ENCODE measurements around the gene HS6ST3.

The HS6ST3 gene

GRCh38 chr13:96636001-96636709 lies 546.2 kb downstream of the HS6ST3 start:
- DNase-seq (ENCODE audit: low read depth, low spot score): no peak
- H3K36me3 ChIP-seq (ENCODE audit: insufficient read depth, low read length): no peaks in the 10 kb centered on the region
- TF ChIP-seq EZH2 (IDR thresholded peaks at IDR 0.05) (no peak), POLR2AphosphoS5 (IDR thresholded peaks at IDR 0.05; ENCODE audit: borderline replicate concordance, low read depth, low read length) (no peak), FOXP2 (optimal IDR thresholded peaks at IDR 0.05; ENCODE audit: control extremely low read depth, extremely low read length, insufficient read depth) (no peak)
- no peaks in the 10 kb centered on the region for H3K9me3 ChIP-seq (ENCODE audit: low read depth, low read length)
- no peak overlapping the region for H3K9ac ChIP-seq (ENCODE audit: insufficient read length)
- H3K27ac ChIP-seq: no peak overlapping the region
- H3K4me3 ChIP-seq: no peak overlapping the region

DNA sequence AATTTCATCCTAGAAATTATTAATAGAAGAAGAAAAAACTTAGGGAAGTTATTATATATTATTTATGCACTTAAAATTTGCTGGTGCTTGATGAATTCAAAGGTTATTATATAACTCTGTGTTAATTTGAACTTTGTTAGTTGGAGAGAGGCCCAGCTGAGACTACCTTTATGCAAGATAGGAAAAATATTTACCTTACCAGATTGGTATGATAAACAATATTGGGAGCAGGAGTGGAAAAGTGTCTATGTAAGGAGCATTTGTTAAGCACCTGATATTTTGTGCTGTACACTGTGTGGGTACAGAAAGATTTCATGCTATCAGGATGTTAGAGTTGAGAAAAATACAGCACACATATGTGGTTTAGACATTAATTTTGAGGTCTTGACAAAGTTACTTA lies 547.1 kb downstream of the HS6ST3 start:
- no peak for DNase-seq (ENCODE audit: low read depth, low spot score)
- H3K36me3 ChIP-seq (ENCODE audit: insufficient read depth, low read length): no peaks in the 10 kb centered on the region
- no peaks in the 10 kb centered on the region; the same call in 1 of the 2 replicates for H3K9me3 ChIP-seq (ENCODE audit: low read depth, low read length)
- H3K9ac ChIP-seq (ENCODE audit: insufficient read length): no peak overlapping the region
- TF ChIP-seq FOXP2 (optimal IDR thresholded peaks at IDR 0.05; ENCODE audit: control extremely low read depth, extremely low read length, insufficient read depth): no peak
- no peak for TF ChIP-seq EZH2 (IDR thresholded peaks at IDR 0.05)
- TF ChIP-seq POLR2AphosphoS5 (IDR thresholded peaks at IDR 0.05; ENCODE audit: borderline replicate concordance, low read depth, low read length): no peak
- no peak overlapping the region for H3K27ac ChIP-seq
- no peak overlapping the region for H3K4me3 ChIP-seq

DNA sequence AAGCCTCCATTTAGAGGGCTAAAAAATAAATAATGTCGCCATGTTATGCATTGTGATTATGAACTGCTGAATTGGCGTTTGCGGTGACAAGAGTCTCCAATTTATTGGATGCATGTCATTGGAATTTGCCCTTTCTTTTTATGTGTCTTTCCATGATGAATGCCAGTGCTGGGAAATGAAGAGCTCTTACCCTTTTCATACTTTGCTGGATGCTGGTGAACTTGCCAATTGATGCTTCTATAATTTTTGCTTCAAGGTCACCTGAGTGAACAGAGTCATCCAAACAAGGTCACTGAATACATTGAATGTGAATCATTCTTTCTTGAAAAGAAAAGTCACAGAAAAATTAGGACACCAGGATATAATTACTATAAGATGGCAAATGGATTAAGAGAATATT lies 556.2 kb downstream of the HS6ST3 start:
- TF ChIP-seq POLR2AphosphoS5 (IDR thresholded peaks at IDR 0.05; ENCODE audit: borderline replicate concordance, low read depth, low read length): no peak
- TF ChIP-seq FOXP2 (optimal IDR thresholded peaks at IDR 0.05; ENCODE audit: control extremely low read depth, extremely low read length, insufficient read depth): no peak
- no peak for TF ChIP-seq EZH2 (IDR thresholded peaks at IDR 0.05)
- Histone ChIP-seq H3K36me3 (ENCODE audit: insufficient read depth, low read length) (no peaks in the 10 kb centered on the region), H3K9ac (ENCODE audit: insufficient read length) (no peak overlapping the region), H3K4me3 (no peak overlapping the region), H3K9me3 (ENCODE audit: low read depth, low read length) (no peaks in the 10 kb centered on the region; the same call in 1 of the 2 replicates), H3K27ac (no peak overlapping the region)
- no peak for DNase-seq (ENCODE audit: low read depth, low spot score)

- TF ChIP-seq POLR2AphosphoS5 (IDR thresholded peaks at IDR 0.05; ENCODE audit: borderline replicate concordance, low read depth, low read length) (no peak), FOXP2 (optimal IDR thresholded peaks at IDR 0.05; ENCODE audit: control extremely low read depth, extremely low read length, insufficient read depth) (no peak), EZH2 (IDR thresholded peaks at IDR 0.05) (no peak)
- no peak overlapping the region for H3K27ac ChIP-seq
- no peak overlapping the region for H3K9ac ChIP-seq (ENCODE audit: insufficient read length)
- no peak for DNase-seq (ENCODE audit: low read depth, low spot score)
- H3K4me3 ChIP-seq: no peak overlapping the region
- no peaks in the 10 kb centered on the region for H3K36me3 ChIP-seq (ENCODE audit: insufficient read depth, low read length)
- no peaks in the 10 kb centered on the region; the same call in 1 of the 2 replicates for H3K9me3 ChIP-seq (ENCODE audit: low read depth, low read length)
These were observed 556.8 kb downstream of the HS6ST3 start for GRCh38 chr13:96646515-96647211.

GRCh38 chr13:96650301-96650886 lies 560.5 kb downstream of the HS6ST3 start:
- H3K9ac ChIP-seq (ENCODE audit: insufficient read length): no peak overlapping the region
- H3K4me3 ChIP-seq: no peak overlapping the region
- no peak overlapping the region for H3K27ac ChIP-seq
- TF ChIP-seq EZH2 (IDR thresholded peaks at IDR 0.05): no peak
- TF ChIP-seq FOXP2 (optimal IDR thresholded peaks at IDR 0.05; ENCODE audit: control extremely low read depth, extremely low read length, insufficient read depth): no peak
- no peak for TF ChIP-seq POLR2AphosphoS5 (IDR thresholded peaks at IDR 0.05; ENCODE audit: borderline replicate concordance, low read depth, low read length)
- DNase-seq (ENCODE audit: low read depth, low spot score): no peak
- H3K36me3 ChIP-seq (ENCODE audit: insufficient read depth, low read length): no peaks in the 10 kb centered on the region
- no peaks in the 10 kb centered on the region for H3K9me3 ChIP-seq (ENCODE audit: low read depth, low read length)

GRCh38 chr13:96651598-96651997 lies 561.7 kb downstream of the HS6ST3 start:
- Histone ChIP-seq H3K9me3 (ENCODE audit: low read depth, low read length) (no peaks in the 10 kb centered on the region), H3K36me3 (ENCODE audit: insufficient read depth, low read length) (no peaks in the 10 kb centered on the region), H3K4me3 (no peak overlapping the region), H3K27ac (no peak overlapping the region), H3K9ac (ENCODE audit: insufficient read length) (no peak overlapping the region)
- TF ChIP-seq POLR2AphosphoS5 (IDR thresholded peaks at IDR 0.05; ENCODE audit: borderline replicate concordance, low read depth, low read length): no peak
- DNase-seq (ENCODE audit: low read depth, low spot score): no peak

- Histone ChIP-seq H3K9me3 (ENCODE audit: low read depth, low read length) (no peaks in the 10 kb centered on the region), H3K9ac (ENCODE audit: insufficient read length) (no peak overlapping the region), H3K36me3 (ENCODE audit: insufficient read depth, low read length) (no peaks in the 10 kb centered on the region), H3K4me3 (no peak overlapping the region), H3K27ac (no peak overlapping the region)
- TF ChIP-seq FOXP2 (optimal IDR thresholded peaks at IDR 0.05; ENCODE audit: control extremely low read depth, extremely low read length, insufficient read depth): no peak
- no peak for TF ChIP-seq EZH2 (IDR thresholded peaks at IDR 0.05)
- no peak for TF ChIP-seq POLR2AphosphoS5 (IDR thresholded peaks at IDR 0.05; ENCODE audit: borderline replicate concordance, low read depth, low read length)
- DNase-seq (ENCODE audit: low read depth, low spot score): no peak
These were observed 562.6 kb downstream of the HS6ST3 start for GRCh38 chr13:96652506-96652905.

DNA sequence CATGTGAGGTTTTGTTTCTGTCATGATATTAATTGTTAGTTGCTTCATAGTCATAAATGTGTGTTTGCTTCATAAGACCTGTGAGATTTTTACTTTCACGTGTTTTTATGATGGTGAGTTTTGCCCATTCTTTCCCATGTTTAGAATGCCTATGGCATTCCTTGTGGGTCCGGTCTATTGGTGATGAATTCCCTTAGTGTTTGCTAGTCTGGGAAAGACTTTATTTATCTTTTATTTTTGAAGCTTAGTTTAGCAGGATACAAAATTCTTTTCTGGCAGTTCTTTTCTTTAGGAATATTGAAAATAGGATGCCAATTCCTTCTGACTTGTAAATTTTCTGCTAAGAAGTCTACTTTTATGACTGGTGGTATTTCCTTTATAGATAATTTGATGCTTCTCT lies 571.7 kb downstream of the HS6ST3 start:
- Histone ChIP-seq H3K9me3 (ENCODE audit: low read depth, low read length) (no peaks in the 10 kb centered on the region), H3K9ac (ENCODE audit: insufficient read length) (no peak overlapping the region), H3K36me3 (ENCODE audit: insufficient read depth, low read length) (no peaks in the 10 kb centered on the region), H3K27ac (no peak overlapping the region), H3K4me3 (no peak overlapping the region)
- DNase-seq (ENCODE audit: low read depth, low spot score): no peak
- no peak for TF ChIP-seq FOXP2 (optimal IDR thresholded peaks at IDR 0.05; ENCODE audit: control extremely low read depth, extremely low read length, insufficient read depth)
- TF ChIP-seq EZH2 (IDR thresholded peaks at IDR 0.05): no peak
- no peak for TF ChIP-seq POLR2AphosphoS5 (IDR thresholded peaks at IDR 0.05; ENCODE audit: borderline replicate concordance, low read depth, low read length)
